Nephron (organoid): ENCODE results near the gene NACC2.

Experiments used
- H3K27ac Mint-ChIP-seq, 3 experiments: 2 replicates each; pipeline ENCODE4 v1.8.0; 2020; ENCODE audit warnings: mixed read lengths in 3 of 3, mild to moderate bottlenecking in 2 of 3, moderate library complexity in 1 of 3
- H3K27me3 Mint-ChIP-seq: 2 replicates; pipeline ENCODE4 v1.8.0; 2021; ENCODE audit warnings: low read depth, mild to moderate bottlenecking, moderate library complexity, mixed read lengths
- H3K36me3 Mint-ChIP-seq: 2 replicates; pipeline ENCODE4 v1.8.0; 2020; ENCODE audit warnings: low read depth, mixed read lengths
- H3K4me1 Mint-ChIP-seq: 2 replicates; pipeline ENCODE4 v1.8.0; 2020; ENCODE audit warnings: mixed read lengths
- H3K4me3 Mint-ChIP-seq, 3 experiments: 2 replicates each; pipeline ENCODE4 v1.8.0; 2020; ENCODE audit warnings: mild to moderate bottlenecking in 3 of 3, mixed read lengths in 3 of 3, moderate library complexity in 2 of 3
- H3K9me3 Mint-ChIP-seq: 2 replicates; pipeline ENCODE4 v1.8.0; 2020; ENCODE audit warnings: mixed read lengths
- TF ChIP-seq, protein P1 (sequence below), 3 experiments: fragments of 200-600 bp; sonication (generic); IDR thresholded peaks; one replicate each; pipeline ENCODE4 v1.5.0; 2021; ENCODE audit warnings: antibody characterized with exemption in 3 of 3; ENCODE audit not compliant: unreplicated experiment in 3 of 3

NACC2 gene

GRCh38 chr9:136090056-136090735 lies 4.9 kb downstream of the NACC2 start:
- no peaks in the 10 kb centered on the region for H3K27me3 Mint-ChIP-seq
- H3K27ac Mint-ChIP-seq, result peak overlapping the region in 1 of 3 experiments; percentile 19
- TF ChIP-seq, protein P1, sequence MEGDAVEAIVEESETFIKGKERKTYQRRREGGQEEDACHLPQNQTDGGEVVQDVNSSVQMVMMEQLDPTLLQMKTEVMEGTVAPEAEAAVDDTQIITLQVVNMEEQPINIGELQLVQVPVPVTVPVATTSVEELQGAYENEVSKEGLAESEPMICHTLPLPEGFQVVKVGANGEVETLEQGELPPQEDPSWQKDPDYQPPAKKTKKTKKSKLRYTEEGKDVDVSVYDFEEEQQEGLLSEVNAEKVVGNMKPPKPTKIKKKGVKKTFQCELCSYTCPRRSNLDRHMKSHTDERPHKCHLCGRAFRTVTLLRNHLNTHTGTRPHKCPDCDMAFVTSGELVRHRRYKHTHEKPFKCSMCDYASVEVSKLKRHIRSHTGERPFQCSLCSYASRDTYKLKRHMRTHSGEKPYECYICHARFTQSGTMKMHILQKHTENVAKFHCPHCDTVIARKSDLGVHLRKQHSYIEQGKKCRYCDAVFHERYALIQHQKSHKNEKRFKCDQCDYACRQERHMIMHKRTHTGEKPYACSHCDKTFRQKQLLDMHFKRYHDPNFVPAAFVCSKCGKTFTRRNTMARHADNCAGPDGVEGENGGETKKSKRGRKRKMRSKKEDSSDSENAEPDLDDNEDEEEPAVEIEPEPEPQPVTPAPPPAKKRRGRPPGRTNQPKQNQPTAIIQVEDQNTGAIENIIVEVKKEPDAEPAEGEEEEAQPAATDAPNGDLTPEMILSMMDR (IDR thresholded peaks at IDR 0.05; ENCODE audit: unreplicated experiment in 3 of 3), result no peak
- H3K9me3 Mint-ChIP-seq, result no peaks in the 10 kb centered on the region
- no peak overlapping the region for H3K4me3 Mint-ChIP-seq
- H3K4me1 Mint-ChIP-seq, result peaks cover 19% of the 10 kb centered on the region
- no peaks in the 10 kb centered on the region for H3K36me3 Mint-ChIP-seq

DNA sequence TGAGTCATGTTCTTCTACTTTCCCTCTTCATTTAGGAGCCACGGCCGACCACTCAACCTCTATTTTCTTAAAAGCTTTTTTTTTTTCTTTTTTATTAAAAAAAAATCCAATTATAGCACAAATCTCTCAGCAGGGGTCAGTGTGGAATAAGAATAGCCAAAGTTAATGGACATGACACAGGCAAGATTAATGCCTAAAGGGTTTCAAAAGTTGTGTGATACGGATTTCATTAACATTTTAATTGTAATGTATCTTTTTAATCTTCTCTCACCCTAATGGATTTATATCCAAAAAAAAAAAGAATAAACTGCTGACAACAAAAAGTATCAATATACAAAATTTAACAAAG lies 5.4 kb downstream of the NACC2 start:
- peak overlapping the region in 1 of 3 experiments; percentile 19 for H3K27ac Mint-ChIP-seq
- H3K4me1 Mint-ChIP-seq, result peaks cover 19% of the 10 kb centered on the region
- no peaks in the 10 kb centered on the region for H3K9me3 Mint-ChIP-seq
- no peaks in the 10 kb centered on the region for H3K36me3 Mint-ChIP-seq
- no peak overlapping the region for H3K4me3 Mint-ChIP-seq
- no peaks in the 10 kb centered on the region for H3K27me3 Mint-ChIP-seq
- TF ChIP-seq, protein P1 (IDR thresholded peaks at IDR 0.05; ENCODE audit: unreplicated experiment in 3 of 3), result peak; percentile 42 to 61 (median 46)

DNA sequence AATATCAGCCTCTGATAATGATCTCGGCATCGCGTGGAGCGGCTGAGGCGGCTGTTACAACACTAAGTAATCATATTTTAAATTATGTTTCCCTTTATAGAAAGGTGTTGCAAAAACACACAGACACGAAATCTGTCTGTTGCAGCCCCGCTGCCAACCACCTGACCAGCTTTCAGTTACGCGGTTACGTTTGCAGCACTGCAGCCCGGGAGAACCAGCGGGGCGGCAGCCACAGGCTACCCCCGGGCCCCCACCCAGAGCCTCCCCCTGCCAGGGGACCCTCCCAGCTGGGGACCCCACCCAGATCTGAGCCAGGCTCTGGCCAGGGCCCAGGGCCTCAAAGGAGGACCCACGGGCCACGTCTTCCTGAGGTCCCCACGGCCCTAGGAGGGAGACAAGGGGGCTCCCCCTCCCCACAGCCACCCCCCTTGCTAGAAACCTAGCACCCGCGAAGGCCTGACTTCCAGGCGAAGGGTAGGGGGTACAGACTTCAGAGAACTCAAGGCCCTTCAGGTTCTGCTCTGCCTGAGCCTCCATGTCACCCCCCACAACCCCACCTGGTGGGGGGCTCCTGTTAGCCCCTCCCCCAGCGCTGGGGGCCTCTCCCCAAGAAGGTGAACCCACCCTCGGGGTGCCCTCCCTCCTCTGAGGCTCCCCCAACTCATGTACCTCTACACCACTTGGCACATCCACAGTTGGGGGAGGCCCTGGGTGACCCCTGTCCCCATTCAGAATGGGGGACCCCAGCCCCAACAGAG lies 6.0 kb downstream of the NACC2 start:
- TF ChIP-seq, protein P1 (IDR thresholded peaks at IDR 0.05; ENCODE audit: unreplicated experiment in 3 of 3), result no peak
- Mint-ChIP-seq H3K9me3 (no peaks in the 10 kb centered on the region), H3K4me1 (peaks cover 19% of the 10 kb centered on the region), H3K27me3 (no peaks in the 10 kb centered on the region), H3K4me3 (no peak overlapping the region), H3K36me3 (no peaks in the 10 kb centered on the region), H3K27ac (peak overlapping the region in 1 of 3 experiments; percentile 19)

DNA sequence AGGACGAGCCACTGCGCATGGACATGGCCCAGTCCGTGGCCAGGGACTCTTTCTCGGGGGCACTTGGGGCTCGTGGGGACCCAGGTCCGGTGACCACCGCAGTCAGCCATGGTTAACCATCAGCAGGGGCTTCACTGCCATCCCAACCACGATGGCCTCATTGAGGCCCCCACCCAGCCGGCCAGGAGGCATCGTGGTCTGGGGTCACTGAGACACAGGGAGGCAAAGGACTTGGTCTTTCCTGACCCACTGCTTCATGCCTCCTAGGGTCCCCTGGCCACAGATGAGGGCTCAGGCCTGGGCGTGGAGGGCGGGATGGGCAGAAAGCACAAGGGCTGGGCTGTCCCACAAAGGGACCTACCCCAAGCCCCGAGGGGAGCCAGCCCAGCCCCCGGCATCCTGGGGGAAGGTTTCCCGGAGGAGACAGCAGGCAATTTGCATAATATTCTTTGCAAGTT lies 6.6 kb downstream of the NACC2 start:
- TF ChIP-seq, protein P1 (IDR thresholded peaks at IDR 0.05; ENCODE audit: unreplicated experiment in 3 of 3), result no peak

DNA sequence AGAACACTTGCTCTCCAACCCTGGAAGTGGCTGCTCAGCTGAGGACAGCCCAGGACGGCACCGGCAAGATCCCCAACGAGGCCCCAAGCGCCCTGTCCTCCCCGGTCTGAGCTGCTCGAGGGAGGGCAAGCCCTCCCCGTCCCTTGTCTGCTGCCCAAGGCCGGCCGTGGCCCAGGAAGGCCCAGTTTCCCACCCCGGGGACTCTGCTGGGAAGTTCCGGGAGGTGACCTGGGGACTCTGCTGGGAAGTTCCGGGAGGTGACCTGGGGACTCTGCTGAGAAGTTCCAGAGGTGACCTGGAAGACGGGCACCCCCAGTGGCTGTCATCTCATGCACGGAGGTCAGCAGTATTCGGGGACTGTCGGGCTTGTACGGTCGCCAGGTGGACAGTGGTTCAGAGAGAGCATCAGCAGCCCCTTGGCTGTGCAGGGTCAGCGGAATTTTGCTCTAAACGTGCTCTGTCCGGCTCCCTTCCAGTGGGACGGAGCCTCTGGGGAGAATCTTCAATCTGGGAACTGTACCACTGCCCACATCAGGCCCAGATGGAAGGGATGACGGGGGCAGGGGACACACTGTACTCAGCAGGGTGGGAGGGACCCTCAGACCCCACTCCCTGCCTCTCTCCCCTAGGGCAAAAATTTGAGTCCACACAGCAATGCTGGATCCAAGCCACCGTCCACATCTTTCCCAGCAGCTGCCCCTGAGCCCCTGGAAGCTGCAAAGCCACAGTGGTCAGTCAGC lies 7.2 kb downstream of the NACC2 start:
- H3K27me3 Mint-ChIP-seq, result no peaks in the 10 kb centered on the region
- H3K4me1 Mint-ChIP-seq, result peaks cover 17% of the 10 kb centered on the region
- H3K9me3 Mint-ChIP-seq, result no peaks in the 10 kb centered on the region
- TF ChIP-seq, protein P1 (IDR thresholded peaks at IDR 0.05; ENCODE audit: unreplicated experiment in 3 of 3), result no peak
- H3K4me3 Mint-ChIP-seq, result no peak overlapping the region
- no peaks in the 10 kb centered on the region for H3K36me3 Mint-ChIP-seq
- H3K27ac Mint-ChIP-seq, result no peak overlapping the region

More for the DNA sequence above, 6.6 kb downstream of the NACC2 start:
- no peaks in the 10 kb centered on the region for H3K27me3 Mint-ChIP-seq
- no peaks in the 10 kb centered on the region for H3K36me3 Mint-ChIP-seq
- no peak overlapping the region for H3K4me3 Mint-ChIP-seq
- H3K27ac Mint-ChIP-seq, result no peak overlapping the region
- H3K9me3 Mint-ChIP-seq, result no peaks in the 10 kb centered on the region
- peaks cover 19% of the 10 kb centered on the region for H3K4me1 Mint-ChIP-seq
